Gastroesophageal sphincter (tissue), 4 donors: Measurements from ENCODE around the gene LSAMP. TPM values are rescaled to one million over a fixed set of nuclear protein-coding genes. Genes with fewer than 3 reads are reported as not detected.

Source experiments
- ATAC-seq: fragments of 150-250 bp; one replicate; pipeline ENCODE4 v1.9.1; 2016; ENCODE audit warnings: mild to moderate bottlenecking, moderate library complexity
- H3K27ac ChIP-seq, 4 donors: fragments of 200-600 bp; sonication (generic) in 3 of 4; 1 replicate in 3 of 4; 2 replicates in 1 of 4; pipeline ENCODE4 v1.5.1; 2016 to 2019
- H3K27me3 ChIP-seq: fragments of 200-600 bp; sonication (generic); one replicate; pipeline ENCODE4 v1.5.1; 2019
- H3K36me3 ChIP-seq, 2 donors: fragments of 200-600 bp; sonication (generic); one replicate each; pipeline ENCODE4 v1.5.1; 2019; ENCODE audit warnings: control low read depth in 1 of 2
- H3K4me1 ChIP-seq, 3 donors: fragments of 200-600 bp; sonication (generic); 1 replicate in 2 of 3; 2 replicates in 1 of 3; pipeline ENCODE4 v1.5.1; 2016 to 2019; ENCODE audit warnings: control low read depth in 2 of 3
- H3K4me3 ChIP-seq, 2 donors: fragments of 200-600 bp; sonication (generic); one replicate each; pipeline ENCODE4 v1.5.1; 2019; ENCODE audit warnings: mild to moderate bottlenecking in 1 of 2, moderate library complexity in 1 of 2
- H3K9me3 ChIP-seq, 3 donors: fragments of 200-600 bp; sonication (generic); one replicate each; pipeline ENCODE4 v1.5.1; 2017 to 2019; ENCODE audit warnings: control low read depth in 2 of 3
- EP300 ChIP-seq: sonication (generic); formaldehyde crosslinking; IDR thresholded peaks from one replicate; pipeline ENCODE4 v1.6.1; 2017; ENCODE audit warnings: antibody characterized with exemption, mild to moderate bottlenecking
- POLR2A ChIP-seq, 2 donors: fragments of 450-650 bp; IDR thresholded peaks; one replicate each; pipeline ENCODE4 v1.6.1; 2017; ENCODE audit warnings: antibody characterized with exemption in 2 of 2, mild to moderate bottlenecking in 2 of 2, moderate library complexity in 1 of 2
- POLR2AphosphoS5 ChIP-seq: sonication (generic); formaldehyde crosslinking; IDR thresholded peaks from one replicate; pipeline ENCODE4 v1.6.1; 2017; ENCODE audit warnings: antibody characterized with exemption
- WGBS, 2 donors: methylation state at CpG; one replicate each; pipeline ENCODE4 v1.1.5; 2018; ENCODE audit warnings: low coverage in 1 of 2; 5-methylcytosine and 5-hydroxymethylcytosine counted together
- total RNA-seq, 4 donors: library from RNA; depleted of rRNA; stranded (reverse); fragments of >200 nt; gene quantifications; one replicate each; pipeline ENCODE4 v1.1.0, GENCODE V29; 2016
- TF ChIP-seq, protein P1 (sequence below), 4 experiments: fragments of 200-600 bp in 2 of 4; fragments of 450-650 bp in 2 of 4; sonication (generic) in 1 of 4; IDR thresholded peaks; one replicate each; pipeline ENCODE4 v1.5.1; 2017 to 2019; ENCODE audit warnings: antibody characterized with exemption in 4 of 4, mild to moderate bottlenecking in 2 of 4, moderate library complexity in 2 of 4

LSAMP gene
- total RNA-seq, 4 donors from 2014 or later = 1.5 to 9.3 (median 3.6) TPM

DNA sequence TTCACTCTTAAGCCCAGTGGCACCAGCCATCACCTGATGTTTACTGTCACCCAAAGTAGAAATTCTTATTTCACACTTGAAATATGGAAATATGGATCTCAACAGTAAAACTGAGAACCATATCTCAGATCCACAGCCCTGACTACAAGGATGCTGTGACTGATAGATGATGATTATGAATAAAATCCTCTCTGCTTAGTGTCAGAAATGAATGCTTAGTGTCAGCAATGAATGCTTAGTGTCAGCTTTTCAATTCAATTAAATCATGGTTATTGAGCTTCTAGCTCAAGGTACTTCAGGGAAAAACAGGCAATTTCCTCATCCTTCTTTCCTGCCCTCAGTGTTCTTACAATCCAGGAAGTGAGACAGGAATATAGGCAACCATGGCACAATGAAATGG is 392.3 kb downstream of the LSAMP start:
- no peak overlapping the region for H3K27ac ChIP-seq
- peaks cover 0 to 13% (median 0%) of the 10 kb centered on the region in 3 donors for H3K4me1 ChIP-seq
- H3K9me3 ChIP-seq = no peaks in the 10 kb centered on the region
- ATAC-seq = no peak
- no peaks in the 10 kb centered on the region for H3K27me3 ChIP-seq
- H3K36me3 ChIP-seq = no peaks in the 10 kb centered on the region
- no peak overlapping the region for H3K4me3 ChIP-seq
- no peak for TF ChIP-seq POLR2AphosphoS5
- TF ChIP-seq POLR2A (IDR thresholded peaks at IDR 0.05) = no peak
- TF ChIP-seq EP300 = no peak

DNA sequence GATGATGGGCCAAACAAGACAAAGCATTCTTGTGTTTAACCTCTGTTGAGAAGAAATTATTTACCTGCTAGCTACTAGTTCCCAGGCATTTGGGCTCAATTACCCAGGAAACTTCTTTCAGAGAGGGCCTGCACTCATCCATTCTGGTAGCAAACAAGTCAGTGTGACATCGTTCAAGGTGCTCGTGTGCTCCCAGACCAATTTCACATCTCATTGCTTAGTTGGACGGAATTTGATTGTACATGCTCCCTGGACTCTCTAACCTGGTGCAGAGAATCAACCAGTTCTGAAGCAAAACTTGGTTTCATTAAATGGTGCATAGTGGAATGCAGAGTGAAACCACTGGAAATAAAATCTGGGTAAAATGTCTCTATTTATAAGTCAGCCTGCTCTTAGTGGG is 392.7 kb downstream of the LSAMP start:
- H3K9me3 ChIP-seq = no peaks in the 10 kb centered on the region
- ATAC-seq = no peak
- no peaks in the 10 kb centered on the region for H3K36me3 ChIP-seq
- H3K27ac ChIP-seq = no peak overlapping the region
- H3K4me1 ChIP-seq = peaks cover 0 to 13% (median 0%) of the 10 kb centered on the region in 3 donors
- 88% methylated on average over 3 of the region's 3 CpGs; no CpG with 5 or more reads in 1 of the 2 donors for WGBS, 2 donors
- H3K4me3 ChIP-seq = no peak overlapping the region
- no peaks in the 10 kb centered on the region for H3K27me3 ChIP-seq
- TF ChIP-seq, protein P1, sequence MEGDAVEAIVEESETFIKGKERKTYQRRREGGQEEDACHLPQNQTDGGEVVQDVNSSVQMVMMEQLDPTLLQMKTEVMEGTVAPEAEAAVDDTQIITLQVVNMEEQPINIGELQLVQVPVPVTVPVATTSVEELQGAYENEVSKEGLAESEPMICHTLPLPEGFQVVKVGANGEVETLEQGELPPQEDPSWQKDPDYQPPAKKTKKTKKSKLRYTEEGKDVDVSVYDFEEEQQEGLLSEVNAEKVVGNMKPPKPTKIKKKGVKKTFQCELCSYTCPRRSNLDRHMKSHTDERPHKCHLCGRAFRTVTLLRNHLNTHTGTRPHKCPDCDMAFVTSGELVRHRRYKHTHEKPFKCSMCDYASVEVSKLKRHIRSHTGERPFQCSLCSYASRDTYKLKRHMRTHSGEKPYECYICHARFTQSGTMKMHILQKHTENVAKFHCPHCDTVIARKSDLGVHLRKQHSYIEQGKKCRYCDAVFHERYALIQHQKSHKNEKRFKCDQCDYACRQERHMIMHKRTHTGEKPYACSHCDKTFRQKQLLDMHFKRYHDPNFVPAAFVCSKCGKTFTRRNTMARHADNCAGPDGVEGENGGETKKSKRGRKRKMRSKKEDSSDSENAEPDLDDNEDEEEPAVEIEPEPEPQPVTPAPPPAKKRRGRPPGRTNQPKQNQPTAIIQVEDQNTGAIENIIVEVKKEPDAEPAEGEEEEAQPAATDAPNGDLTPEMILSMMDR (IDR thresholded peaks at IDR 0.05) = no peak
- no peak for TF ChIP-seq EP300
- no peak for TF ChIP-seq POLR2A (IDR thresholded peaks at IDR 0.05)
- TF ChIP-seq POLR2AphosphoS5 = no peak

DNA sequence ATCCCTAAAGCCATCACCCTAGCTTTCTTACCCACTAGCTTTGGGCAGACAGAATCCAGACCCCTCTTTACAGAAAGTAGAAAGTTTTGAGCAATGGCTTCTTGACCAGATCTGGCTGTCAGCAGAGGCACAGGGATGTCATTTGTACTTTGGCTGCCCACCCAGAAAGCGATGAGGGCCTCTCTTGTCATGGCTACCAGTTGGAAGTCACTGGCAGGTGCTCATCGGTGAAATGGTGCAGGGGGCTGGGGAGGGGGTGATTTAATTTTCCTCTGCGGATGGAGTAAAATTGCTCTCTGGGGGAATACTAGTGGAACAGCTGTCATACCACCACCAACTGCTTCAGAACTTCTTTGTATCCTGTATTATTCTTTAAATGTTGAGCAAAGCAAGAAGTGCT is 393.7 kb downstream of the LSAMP start:
- Histone ChIP-seq H3K4me3 (no peak overlapping the region), H3K27me3 (no peaks in the 10 kb centered on the region), H3K4me1 (peaks cover 0 to 13% (median 0%) of the 10 kb centered on the region in 3 donors), H3K27ac (no peak overlapping the region), H3K36me3 (no peaks in the 10 kb centered on the region), H3K9me3 (no peaks in the 10 kb centered on the region)
- WGBS, 2 donors = 80 to 95% methylated on average over 1 to 3 of the region's 3 CpGs
- TF ChIP-seq EP300 (no peak), POLR2AphosphoS5 (no peak), POLR2A (IDR thresholded peaks at IDR 0.05) (no peak)
- TF ChIP-seq, protein P1 (IDR thresholded peaks at IDR 0.05) = no peak
- ATAC-seq = no peak

DNA sequence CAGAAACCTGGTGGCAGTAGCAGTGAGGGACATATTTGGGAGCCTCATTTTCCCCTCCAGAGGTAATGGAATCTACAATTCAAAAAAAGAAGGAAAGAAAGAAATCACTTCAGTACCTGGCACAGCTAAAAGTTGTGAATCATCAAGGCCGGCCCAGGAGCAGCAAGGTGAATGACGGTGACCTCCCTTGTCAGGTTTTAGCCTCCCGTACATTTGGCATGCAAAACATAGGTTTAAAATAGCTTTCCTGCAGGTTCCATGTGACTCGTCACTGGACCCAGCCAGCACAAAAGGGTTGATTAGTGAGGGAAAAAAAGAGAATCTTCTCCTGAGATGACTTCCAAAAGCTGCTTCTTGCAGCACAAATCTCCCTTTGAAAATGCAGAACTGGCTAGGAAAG is 394.2 kb downstream of the LSAMP start:
- ATAC-seq = no peak
- Histone ChIP-seq H3K4me3 (no peak overlapping the region), H3K4me1 (peaks cover 0 to 13% (median 0%) of the 10 kb centered on the region in 3 donors), H3K27ac (no peak overlapping the region), H3K27me3 (no peaks in the 10 kb centered on the region), H3K9me3 (no peaks in the 10 kb centered on the region), H3K36me3 (no peaks in the 10 kb centered on the region)
- TF ChIP-seq POLR2A (IDR thresholded peaks at IDR 0.05) (no peak), POLR2AphosphoS5 (no peak), EP300 (no peak)
- TF ChIP-seq, protein P1 (IDR thresholded peaks at IDR 0.05) = no peak
- WGBS, 2 donors = 35 to 38% methylated on average over 1 to 4 of the region's 4 CpGs

DNA sequence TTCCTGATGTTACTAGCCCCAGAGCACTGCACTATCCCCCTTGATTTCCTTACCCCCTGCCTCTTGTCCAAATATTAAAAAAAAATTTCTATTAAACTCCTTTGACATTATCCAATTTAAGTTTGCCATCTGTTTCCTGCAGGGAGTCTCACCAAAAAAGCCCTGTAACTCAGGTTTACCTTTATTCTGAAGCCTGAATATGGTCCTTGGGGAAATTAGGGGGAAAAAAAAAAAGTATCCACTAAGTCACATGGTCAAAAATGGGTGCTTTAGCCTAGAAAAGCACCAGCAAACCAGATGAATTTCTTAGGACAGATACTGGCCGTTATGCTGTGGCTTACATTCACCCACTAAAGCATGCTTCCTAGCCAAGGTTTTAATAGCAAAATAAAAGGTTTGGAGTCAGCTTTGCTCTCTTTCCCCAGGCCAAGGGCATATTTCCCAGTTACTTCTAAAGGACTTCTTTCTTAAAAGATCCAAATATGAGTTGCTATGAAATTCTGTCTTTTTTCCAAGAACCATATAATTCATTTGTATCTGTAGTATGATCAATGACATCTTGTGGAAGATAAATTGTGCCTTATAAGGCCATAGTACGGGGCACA is 394.9 kb downstream of the LSAMP start:
- Histone ChIP-seq H3K4me1 (peaks cover 0 to 13% (median 0%) of the 10 kb centered on the region in 3 donors), H3K27ac (no peak overlapping the region), H3K4me3 (no peak overlapping the region), H3K9me3 (no peaks in the 10 kb centered on the region), H3K36me3 (no peaks in the 10 kb centered on the region), H3K27me3 (no peaks in the 10 kb centered on the region)
- TF ChIP-seq POLR2A (IDR thresholded peaks at IDR 0.05) (no peak), EP300 (no peak), POLR2AphosphoS5 (no peak)
- TF ChIP-seq, protein P1 (IDR thresholded peaks at IDR 0.05) = no peak
- WGBS, 2 donors = 20 to 29% methylated on average over 1 to 2 of the region's 2 CpGs
- no peak for ATAC-seq
